ENCODE measurements around the gene ZNF750.
A peak's percentile ranks its signal among the peaks of the same experiment; 100 is the strongest.

The ZNF750 gene

GRCh38 chr17:82859431-82860403, 19.9 kb upstream of the ZNF750 start:
- DNase-seq, result peak in 2 of 4 experiments; percentile 24 to 25

GRCh38 chr17:82858376-82859126, 18.7 kb upstream of the ZNF750 start:
- DNase-seq, result no peak

GRCh38 chr17:82856361-82856760, 16.5 kb upstream of the ZNF750 start:
- DNase-seq, result no peak

GRCh38 chr17:82854226-82854625, 14.4 kb upstream of the ZNF750 start:
- no peak for DNase-seq

- no peak for DNase-seq
Measured at GRCh38 chr17:82851381-82851780, 11.6 kb upstream of the ZNF750 start.

- no peak for DNase-seq
Measured at GRCh38 chr17:82849076-82849945, 9.5 kb upstream of the ZNF750 start.

GRCh38 chr17:82848022-82848592, 8.3 kb upstream of the ZNF750 start:
- DNase-seq, result peak in 1 of 4 experiments; percentile 18

- DNase-seq, result no peak
Measured at GRCh38 chr17:82846061-82846691, 6.4 kb upstream of the ZNF750 start.

- no peak for DNase-seq
Measured at GRCh38 chr17:82845163-82845807, 5.5 kb upstream of the ZNF750 start.

- no peak for DNase-seq
Measured at GRCh38 chr17:82844796-82845162, 5.0 kb upstream of the ZNF750 start.

GRCh38 chr17:82843904-82844680, 4.3 kb upstream of the ZNF750 start:
- no peak for DNase-seq

GRCh38 chr17:82841921-82842596, 2.2 kb upstream of the ZNF750 start:
- no peak for DNase-seq

- DNase-seq, result no peak
Measured at GRCh38 chr17:82840431-82840831, 609 bp upstream of the ZNF750 start.

- DNase-seq, result no peak
Measured at GRCh38 chr17:82838386-82839063, 1.3 kb downstream of the ZNF750 start.

- DNase-seq, result no peak
Measured at GRCh38 chr17:82837586-82838320, 2.1 kb downstream of the ZNF750 start.

GRCh38 chr17:82836823-82837357, 2.9 kb downstream of the ZNF750 start:
- no peak for DNase-seq

- DNase-seq, result no peak
Measured at GRCh38 chr17:82835766-82836512, 3.9 kb downstream of the ZNF750 start.

- no peak for DNase-seq
Measured at GRCh38 chr17:82835122-82835521, 4.7 kb downstream of the ZNF750 start.
